HepG2 (cell line): Measurements from ENCODE around the gene SH3PXD2A. TPM values are rescaled to one million over a fixed set of nuclear protein-coding genes. Genes with fewer than 3 reads are reported as not detected.

Experiments
- ERF ChIP-seq: IDR thresholded peaks from 2 replicates; pipeline ENCODE4 v1.6.1; 2018; ENCODE audit warnings: missing biosample characterization, missing genetic modification reagents
- NR2F6 ChIP-seq, 2 experiments: IDR thresholded peaks; 2 replicates each; pipeline ENCODE4 v1.6.1; 2016; ENCODE audit warnings: antibody characterized with exemption in 1 of 2, mild to moderate bottlenecking in 1 of 2
- TAF1 ChIP-seq: sonication (generic); formaldehyde crosslinking; IDR thresholded peaks from 2 replicates; pipeline ENCODE4 v1.4.0; 2020; ENCODE audit warnings: missing genetic modification reagents
- XBP1 ChIP-seq: sonication (generic); formaldehyde crosslinking; IDR thresholded peaks from 2 replicates; pipeline ENCODE4 v1.5.0; 2020; ENCODE audit warnings: missing genetic modification reagents
- ZNF260 ChIP-seq: sonication (generic); formaldehyde crosslinking; IDR thresholded peaks from 2 replicates; pipeline ENCODE4 v1.4.0; 2020; ENCODE audit warnings: missing genetic modification reagents, low read depth, mild to moderate bottlenecking, borderline replicate concordance
- ZNF619 ChIP-seq: sonication (generic); formaldehyde crosslinking; IDR thresholded peaks from 2 replicates; pipeline ENCODE4 v1.4.0; 2020; ENCODE audit warnings: mild to moderate bottlenecking, missing genetic modification reagents
- ZNF773 ChIP-seq: sonication (generic); formaldehyde crosslinking; IDR thresholded peaks from 2 replicates; pipeline ENCODE4 v1.4.0; 2020; ENCODE audit warnings: missing genetic modification reagents, borderline replicate concordance
- ZNF816 ChIP-seq: sonication (generic); formaldehyde crosslinking; IDR thresholded peaks from 2 replicates; pipeline ENCODE4 v1.8.0; 2022; ENCODE audit warnings: missing genetic modification reagents, mild to moderate bottlenecking, borderline replicate concordance
- ZSCAN30 ChIP-seq: sonication (generic); formaldehyde crosslinking; IDR thresholded peaks from 2 replicates; pipeline ENCODE4 v1.5.0; 2020; ENCODE audit warnings: mild to moderate bottlenecking, missing genetic modification reagents
- polyA plus RNA-seq, 8 experiments: library from polyadenylated mRNA; depleted of rRNA in 3 of 8; stranded (reverse) in 7 of 8; unstranded in 1 of 8; fragments of >200 nt; fragmentation: Illumina TruSeq in 4 of 8; extraction: Trizol in 4 of 8; gene quantifications; 2 replicates each; pipeline versions ENCODE4 v1.2.1 to v1.2.3, GENCODE V29; 2011 to 2016; ENCODE audit warnings: low read depth in 4 of 8, missing spikeins in 1 of 8, mixed read lengths in 1 of 8; ENCODE audit not compliant: insufficient read depth in 1 of 8
- total RNA-seq, 5 experiments: library from RNA; depleted of rRNA; stranded (reverse); fragments of >200 nt; fragmentation: Illumina TruSeq; extraction: Trizol; gene quantifications; 2 replicates each; pipeline ENCODE4 v1.2.3, GENCODE V29; 2016; ENCODE audit warnings: low read depth in 1 of 5
- TF ChIP-seq, protein P1 (sequence below): IDR thresholded peaks from 2 replicates; pipeline ENCODE4 v1.6.1; 2016; ENCODE audit warnings: missing compliant biosample characterization, missing genetic modification reagents, borderline replicate concordance
- TF ChIP-seq, protein P2 (sequence below), 2 experiments: sonication (generic) in 1 of 2; formaldehyde crosslinking in 1 of 2; IDR thresholded peaks; 2 replicates each; pipeline versions ENCODE4 v1.6.1 to v1.9.0; 2014 to 2022; ENCODE audit warnings: antibody characterized with exemption in 1 of 2, borderline replicate concordance in 1 of 2, inconsistent platforms in 1 of 2, low read depth in 1 of 2, missing genetic modification reagents in 1 of 2
- TF ChIP-seq, protein P3 (sequence below): sonication (generic); formaldehyde crosslinking; IDR thresholded peaks from 2 replicates; pipeline ENCODE4 v1.8.0; 2022; ENCODE audit warnings: mild to moderate bottlenecking, missing genetic modification reagents; ENCODE audit not compliant: insufficient replicate concordance
- TF ChIP-seq, protein P4 (sequence below): sonication (generic); formaldehyde crosslinking; IDR thresholded peaks from 2 replicates; pipeline ENCODE4 v1.4.0; 2020; ENCODE audit warnings: missing genetic modification reagents

Gene SH3PXD2A
- total and polyA plus RNA-seq, 2 of the 13 experiments (the other 11 are each of a cell fraction or from before 2014, with no cell fraction given) = 11.1 to 11.3 TPM

DNA sequence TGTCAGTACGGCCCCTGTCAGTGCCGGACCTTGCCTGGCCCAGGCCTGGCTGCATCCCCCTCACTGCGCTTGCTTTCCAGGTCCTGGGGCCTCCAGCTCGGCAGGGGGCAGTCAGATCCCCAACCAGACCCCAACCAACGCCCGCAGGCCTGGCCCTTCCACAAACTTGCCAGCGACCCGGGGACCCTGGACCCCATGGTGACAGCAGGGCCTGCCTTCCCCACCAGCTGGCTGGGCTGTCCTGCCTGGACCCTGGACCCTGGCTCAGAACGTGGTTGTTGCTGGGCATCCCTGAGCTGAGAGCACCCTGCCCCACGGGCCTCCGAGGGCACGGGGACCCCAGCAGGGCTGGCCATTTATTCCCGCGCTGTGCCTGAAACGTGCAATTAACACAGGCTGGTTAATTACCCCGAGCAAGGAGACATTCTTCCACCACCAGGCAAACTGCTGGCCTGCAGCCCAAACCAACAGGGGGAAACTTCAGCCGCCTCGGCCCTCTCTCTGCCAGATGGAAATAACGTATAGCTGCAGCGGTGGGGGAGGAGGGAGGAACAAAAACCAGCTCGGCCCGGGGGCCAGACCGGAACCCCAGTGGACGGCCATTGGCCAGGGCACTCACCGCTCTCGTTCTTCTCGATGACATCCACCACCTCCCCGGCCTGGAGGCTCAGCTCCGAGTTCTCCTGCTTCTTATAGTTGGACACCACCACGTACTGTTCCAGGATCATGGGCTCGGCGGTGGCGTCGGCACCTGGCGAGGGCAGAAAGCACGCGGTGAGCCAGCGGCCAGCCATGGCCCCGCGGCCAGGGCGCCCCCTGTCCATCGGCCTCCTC is 194.8 kb downstream of the SH3PXD2A start (continued):
- TF ChIP-seq, protein P1, sequence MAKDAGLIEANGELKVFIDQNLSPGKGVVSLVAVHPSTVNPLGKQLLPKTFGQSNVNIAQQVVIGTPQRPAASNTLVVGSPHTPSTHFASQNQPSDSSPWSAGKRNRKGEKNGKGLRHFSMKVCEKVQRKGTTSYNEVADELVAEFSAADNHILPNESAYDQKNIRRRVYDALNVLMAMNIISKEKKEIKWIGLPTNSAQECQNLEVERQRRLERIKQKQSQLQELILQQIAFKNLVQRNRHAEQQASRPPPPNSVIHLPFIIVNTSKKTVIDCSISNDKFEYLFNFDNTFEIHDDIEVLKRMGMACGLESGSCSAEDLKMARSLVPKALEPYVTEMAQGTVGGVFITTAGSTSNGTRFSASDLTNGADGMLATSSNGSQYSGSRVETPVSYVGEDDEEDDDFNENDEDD = peak; percentile 67; the same call in 1 of the 2 replicates
- TF ChIP-seq, protein P2, sequence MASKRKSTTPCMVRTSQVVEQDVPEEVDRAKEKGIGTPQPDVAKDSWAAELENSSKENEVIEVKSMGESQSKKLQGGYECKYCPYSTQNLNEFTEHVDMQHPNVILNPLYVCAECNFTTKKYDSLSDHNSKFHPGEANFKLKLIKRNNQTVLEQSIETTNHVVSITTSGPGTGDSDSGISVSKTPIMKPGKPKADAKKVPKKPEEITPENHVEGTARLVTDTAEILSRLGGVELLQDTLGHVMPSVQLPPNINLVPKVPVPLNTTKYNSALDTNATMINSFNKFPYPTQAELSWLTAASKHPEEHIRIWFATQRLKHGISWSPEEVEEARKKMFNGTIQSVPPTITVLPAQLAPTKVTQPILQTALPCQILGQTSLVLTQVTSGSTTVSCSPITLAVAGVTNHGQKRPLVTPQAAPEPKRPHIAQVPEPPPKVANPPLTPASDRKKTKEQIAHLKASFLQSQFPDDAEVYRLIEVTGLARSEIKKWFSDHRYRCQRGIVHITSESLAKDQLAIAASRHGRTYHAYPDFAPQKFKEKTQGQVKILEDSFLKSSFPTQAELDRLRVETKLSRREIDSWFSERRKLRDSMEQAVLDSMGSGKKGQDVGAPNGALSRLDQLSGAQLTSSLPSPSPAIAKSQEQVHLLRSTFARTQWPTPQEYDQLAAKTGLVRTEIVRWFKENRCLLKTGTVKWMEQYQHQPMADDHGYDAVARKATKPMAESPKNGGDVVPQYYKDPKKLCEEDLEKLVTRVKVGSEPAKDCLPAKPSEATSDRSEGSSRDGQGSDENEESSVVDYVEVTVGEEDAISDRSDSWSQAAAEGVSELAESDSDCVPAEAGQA (IDR thresholded peaks at IDR 0.05; ENCODE audit: low read depth) = no peak
- TF ChIP-seq, protein P2 (CRISPR knock-in tag; IDR thresholded peaks at IDR 0.05; ENCODE audit: borderline replicate concordance) = no peak
- no peak for TF ChIP-seq ZSCAN30 (CRISPR knock-in tag)
- no peak for TF ChIP-seq ZNF816
- peak; percentile 33; the same call in 1 of the 2 replicates for TF ChIP-seq ERF (CRISPR knock-in tag)
- TF ChIP-seq TAF1 (CRISPR knock-in tag) = peak; percentile 31
- 0 out of 2 replicates have a peak, but pooled peaks have one; percentile 58 for TF ChIP-seq ZNF773 (CRISPR knock-in tag)
- peak; percentile 11; the same call in 1 of the 2 replicates for TF ChIP-seq NR2F6 (IDR thresholded peaks at IDR 0.05)
- TF ChIP-seq NR2F6 (CRISPR knock-in tag; IDR thresholded peaks at IDR 0.05) = peak; percentile 67; the same call in 1 of the 2 replicates
- no peak for TF ChIP-seq XBP1 (CRISPR knock-in tag)
- TF ChIP-seq, protein P3, sequence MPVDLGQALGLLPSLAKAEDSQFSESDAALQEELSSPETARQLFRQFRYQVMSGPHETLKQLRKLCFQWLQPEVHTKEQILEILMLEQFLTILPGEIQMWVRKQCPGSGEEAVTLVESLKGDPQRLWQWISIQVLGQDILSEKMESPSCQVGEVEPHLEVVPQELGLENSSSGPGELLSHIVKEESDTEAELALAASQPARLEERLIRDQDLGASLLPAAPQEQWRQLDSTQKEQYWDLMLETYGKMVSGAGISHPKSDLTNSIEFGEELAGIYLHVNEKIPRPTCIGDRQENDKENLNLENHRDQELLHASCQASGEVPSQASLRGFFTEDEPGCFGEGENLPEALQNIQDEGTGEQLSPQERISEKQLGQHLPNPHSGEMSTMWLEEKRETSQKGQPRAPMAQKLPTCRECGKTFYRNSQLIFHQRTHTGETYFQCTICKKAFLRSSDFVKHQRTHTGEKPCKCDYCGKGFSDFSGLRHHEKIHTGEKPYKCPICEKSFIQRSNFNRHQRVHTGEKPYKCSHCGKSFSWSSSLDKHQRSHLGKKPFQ (CRISPR knock-in tag) = no peak
- TF ChIP-seq ZNF260 (CRISPR knock-in tag) = no peak
- TF ChIP-seq ZNF619 = peak; percentile 46; the same call in 1 of the 2 replicates
- TF ChIP-seq, protein P4, sequence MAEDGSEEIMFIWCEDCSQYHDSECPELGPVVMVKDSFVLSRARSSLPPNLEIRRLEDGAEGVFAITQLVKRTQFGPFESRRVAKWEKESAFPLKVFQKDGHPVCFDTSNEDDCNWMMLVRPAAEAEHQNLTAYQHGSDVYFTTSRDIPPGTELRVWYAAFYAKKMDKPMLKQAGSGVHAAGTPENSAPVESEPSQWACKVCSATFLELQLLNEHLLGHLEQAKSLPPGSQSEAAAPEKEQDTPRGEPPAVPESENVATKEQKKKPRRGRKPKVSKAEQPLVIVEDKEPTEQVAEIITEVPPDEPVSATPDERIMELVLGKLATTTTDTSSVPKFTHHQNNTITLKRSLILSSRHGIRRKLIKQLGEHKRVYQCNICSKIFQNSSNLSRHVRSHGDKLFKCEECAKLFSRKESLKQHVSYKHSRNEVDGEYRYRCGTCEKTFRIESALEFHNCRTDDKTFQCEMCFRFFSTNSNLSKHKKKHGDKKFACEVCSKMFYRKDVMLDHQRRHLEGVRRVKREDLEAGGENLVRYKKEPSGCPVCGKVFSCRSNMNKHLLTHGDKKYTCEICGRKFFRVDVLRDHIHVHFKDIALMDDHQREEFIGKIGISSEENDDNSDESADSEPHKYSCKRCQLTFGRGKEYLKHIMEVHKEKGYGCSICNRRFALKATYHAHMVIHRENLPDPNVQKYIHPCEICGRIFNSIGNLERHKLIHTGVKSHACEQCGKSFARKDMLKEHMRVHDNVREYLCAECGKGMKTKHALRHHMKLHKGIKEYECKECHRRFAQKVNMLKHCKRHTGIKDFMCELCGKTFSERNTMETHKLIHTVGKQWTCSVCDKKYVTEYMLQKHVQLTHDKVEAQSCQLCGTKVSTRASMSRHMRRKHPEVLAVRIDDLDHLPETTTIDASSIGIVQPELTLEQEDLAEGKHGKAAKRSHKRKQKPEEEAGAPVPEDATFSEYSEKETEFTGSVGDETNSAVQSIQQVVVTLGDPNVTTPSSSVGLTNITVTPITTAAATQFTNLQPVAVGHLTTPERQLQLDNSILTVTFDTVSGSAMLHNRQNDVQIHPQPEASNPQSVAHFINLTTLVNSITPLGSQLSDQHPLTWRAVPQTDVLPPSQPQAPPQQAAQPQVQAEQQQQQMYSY (CRISPR knock-in tag) = no peak
